ENCODE results near the gene PBX1. TPM values are rescaled to one million over a fixed set of nuclear protein-coding genes. Genes with fewer than 3 reads are reported as not detected.
A peak's percentile ranks its signal among the peaks of the same experiment; 100 is the strongest.

Gene PBX1
- total RNA-seq, 1 experiment from 2014 or later, result 84.8 TPM

DNA sequence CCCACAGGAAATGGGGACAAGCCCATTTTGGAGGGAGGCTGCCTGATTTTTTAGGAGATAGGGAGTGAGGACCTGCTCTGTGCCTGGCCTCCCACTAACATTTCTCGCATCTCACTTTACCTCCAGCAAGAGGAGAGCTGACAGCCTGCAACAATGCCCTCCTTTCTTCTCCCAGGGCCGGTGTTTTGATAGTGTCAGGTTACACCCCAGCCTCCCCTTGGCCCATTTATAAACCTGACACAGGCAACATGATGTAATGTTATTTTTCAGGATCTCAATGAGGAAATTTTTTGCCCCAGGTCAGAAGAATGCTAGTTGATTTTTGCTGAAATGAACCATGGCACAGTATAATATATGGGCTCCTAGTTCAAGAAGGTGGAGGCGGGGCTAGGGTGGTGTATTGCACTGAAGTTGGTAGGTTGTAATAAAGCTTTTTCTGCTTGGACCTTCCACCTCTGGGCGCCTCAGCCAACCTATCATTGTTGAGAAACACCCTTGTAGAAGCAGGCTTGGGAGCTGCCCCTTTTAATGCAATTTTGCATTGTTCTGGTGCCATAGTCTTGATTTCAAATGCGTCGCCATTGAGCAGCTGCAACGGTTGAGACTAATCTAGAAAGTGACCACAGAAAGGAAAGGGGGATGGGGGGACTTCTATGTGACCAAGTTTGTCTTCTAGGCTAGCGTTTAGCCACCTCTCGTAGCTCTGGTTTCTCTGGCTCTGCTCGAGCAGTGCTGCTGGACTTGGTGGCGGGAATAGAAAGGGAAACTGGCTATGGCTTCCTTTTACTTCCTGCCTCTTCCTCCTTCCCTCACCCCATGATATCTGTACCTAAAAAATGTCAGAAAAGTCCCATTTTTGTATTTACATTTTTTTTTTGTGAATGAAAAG, 53.0 kb downstream of the PBX1 start:
- DNase-seq (ENCODE audit: extremely low read depth, low read depth), result peak; percentile 77

DNA sequence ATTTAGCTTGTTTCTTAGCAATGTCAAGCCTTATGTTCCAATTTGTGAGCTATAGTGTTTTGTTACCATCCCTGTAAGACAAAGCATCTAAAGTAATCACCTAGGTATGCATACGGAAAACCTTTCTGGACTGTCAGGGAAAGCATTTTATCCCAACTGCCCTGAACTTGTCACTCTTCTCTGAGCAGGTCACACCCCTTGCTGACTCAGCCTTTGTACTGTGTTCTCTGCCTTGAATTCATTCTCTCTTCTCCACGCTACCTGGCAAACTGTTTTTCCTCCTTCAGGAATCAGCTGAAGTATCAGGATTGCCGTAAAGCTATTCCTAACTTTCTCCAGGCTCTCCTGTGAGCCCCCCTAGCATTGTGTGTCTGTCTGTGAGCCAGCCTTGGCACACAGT, 54.2 kb downstream of the PBX1 start:
- DNase-seq (ENCODE audit: extremely low read depth, low read depth), result no peak

DNA sequence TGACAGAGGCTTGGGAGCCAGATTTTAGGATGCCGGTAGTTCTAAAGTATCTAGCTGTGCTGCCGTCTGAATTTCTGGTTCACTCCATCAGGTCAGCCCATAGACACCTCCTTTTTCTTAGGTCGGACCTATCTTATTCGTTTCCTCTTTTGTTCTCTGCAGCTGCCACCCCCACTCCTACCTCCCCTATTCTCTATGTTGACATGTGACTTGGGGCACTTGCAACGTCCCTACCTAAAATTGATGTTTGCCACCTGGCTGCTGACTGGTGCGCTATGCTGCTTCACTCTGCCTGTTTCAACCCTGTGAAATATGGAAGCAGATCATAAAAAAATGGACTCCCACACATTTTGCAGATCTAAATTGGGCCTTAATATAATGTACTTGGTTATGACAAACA, 55.3 kb downstream of the PBX1 start:
- no peak for DNase-seq (ENCODE audit: extremely low read depth, low read depth)

DNA sequence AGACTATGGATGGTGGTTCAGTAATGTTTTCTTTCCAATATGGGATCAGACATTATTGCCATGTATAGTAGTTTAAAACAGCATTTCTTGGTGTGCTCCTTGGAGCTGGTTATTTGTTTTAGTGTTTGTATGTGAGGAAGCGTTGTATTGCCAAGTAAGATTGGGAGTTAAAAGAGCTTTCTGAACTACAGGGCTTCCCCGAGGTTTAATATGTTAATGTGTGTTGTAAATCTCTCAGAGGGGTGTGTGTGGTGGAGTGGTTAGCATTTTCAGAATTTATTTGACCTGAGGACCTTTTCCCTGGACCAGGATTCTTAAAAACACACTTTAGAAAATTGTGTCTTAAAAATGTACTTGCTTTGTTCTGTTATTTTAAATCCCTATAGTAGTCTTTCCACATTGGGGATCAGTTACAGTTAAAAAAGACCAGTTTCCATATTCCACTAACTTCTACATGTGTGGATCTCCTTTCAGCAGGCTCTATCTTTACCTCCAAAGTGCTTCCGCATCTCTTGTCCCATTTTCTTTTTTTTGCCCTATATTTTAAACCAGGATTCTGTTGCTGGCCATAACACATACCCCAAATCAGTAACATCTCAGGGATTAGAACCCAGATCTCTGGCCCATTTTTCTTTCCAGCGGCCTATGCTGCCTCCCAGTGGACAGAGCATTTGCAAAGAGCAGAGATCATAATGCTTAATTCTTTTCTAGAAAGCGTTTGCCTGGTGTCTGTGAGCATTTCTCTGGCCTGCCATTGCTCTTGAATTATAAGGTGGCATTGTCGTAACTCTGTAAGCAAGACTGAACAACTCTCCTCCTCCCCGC, 58.6 kb downstream of the PBX1 start:
- peak; percentile 44 for DNase-seq (ENCODE audit: extremely low read depth, low read depth)

DNA sequence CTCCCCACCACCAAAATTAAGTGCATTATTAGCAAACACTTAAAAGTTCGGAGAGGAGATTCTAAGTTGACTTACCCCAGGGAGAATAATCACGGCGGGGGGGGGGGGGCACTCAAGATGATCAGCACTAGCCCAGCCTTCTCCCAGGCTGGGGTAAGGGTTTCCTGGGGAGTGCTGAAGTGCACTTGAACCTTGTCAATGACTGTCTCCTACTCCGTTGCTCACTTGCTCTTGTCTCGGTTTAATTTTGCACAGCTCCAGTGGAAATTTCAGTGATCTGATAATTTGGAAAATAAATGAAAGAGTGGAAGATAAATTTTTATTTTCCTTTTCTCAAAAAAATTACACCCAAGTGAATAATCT, 59.2 kb downstream of the PBX1 start:
- DNase-seq (ENCODE audit: extremely low read depth, low read depth), result no peak

DNA sequence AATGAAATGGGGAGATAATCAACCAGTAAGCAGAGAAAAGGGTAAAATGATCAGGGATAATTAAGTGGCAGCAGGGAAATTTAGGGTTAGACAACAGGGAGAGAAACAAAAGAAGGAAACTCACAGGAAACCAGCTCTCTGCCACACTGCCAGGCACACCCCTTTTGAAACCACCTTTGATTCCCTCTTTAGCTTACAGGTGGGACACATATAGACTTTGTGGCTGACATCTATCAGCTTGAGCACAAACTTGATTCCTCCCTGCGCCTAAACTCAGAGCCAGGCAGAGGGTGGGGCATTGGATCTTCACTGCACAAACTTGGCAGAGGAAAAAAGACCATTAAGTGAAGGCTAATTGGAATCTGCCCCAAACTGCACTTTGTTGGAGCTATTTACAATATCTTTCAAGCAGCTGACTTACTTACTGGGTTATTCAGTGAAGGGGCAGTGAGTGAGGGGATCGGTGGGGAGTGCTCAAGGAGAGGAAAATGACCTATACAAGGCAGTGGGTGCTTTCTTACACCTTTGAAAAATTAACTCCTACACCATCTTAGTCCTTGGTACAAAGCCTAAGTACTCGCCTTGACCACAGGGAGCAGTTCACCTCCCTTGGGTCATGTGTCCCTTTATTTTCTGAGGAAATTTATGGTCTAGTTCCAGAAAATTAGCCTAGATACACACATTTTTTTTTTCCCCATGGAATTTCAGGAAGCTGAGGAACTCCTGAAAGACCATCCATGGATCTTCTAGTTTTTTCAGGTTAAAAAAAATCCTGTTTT, 60.2 kb downstream of the PBX1 start:
- DNase-seq (ENCODE audit: extremely low read depth, low read depth), result no peak

GRCh38 chr1:164622068-164622845, 63.3 kb downstream of the PBX1 start:
- no peak for DNase-seq (ENCODE audit: extremely low read depth, low read depth)

DNA sequence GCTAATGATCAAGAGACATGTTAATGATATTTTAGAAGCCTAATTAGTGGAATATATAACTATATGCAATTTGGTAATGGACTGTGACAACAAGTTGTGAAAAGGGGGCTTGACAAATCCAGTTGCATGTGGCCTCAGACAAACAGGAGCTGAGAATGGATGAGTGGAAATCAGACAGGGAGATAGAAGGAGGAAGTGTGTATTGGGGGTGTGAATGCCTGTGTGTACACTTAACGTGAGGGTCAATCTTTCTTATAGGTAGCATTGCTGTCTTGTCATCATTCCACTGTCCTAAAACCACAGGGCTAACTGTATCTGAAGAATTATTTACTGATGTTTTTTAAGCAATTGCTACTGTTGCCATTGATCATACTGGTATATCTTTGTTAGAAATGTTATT, 64.8 kb downstream of the PBX1 start:
- DNase-seq (ENCODE audit: extremely low read depth, low read depth), result no peak

- DNase-seq (ENCODE audit: extremely low read depth, low read depth), result no peak
Observed at GRCh38 chr1:164624400-164624799, 65.4 kb downstream of the PBX1 start.

DNA sequence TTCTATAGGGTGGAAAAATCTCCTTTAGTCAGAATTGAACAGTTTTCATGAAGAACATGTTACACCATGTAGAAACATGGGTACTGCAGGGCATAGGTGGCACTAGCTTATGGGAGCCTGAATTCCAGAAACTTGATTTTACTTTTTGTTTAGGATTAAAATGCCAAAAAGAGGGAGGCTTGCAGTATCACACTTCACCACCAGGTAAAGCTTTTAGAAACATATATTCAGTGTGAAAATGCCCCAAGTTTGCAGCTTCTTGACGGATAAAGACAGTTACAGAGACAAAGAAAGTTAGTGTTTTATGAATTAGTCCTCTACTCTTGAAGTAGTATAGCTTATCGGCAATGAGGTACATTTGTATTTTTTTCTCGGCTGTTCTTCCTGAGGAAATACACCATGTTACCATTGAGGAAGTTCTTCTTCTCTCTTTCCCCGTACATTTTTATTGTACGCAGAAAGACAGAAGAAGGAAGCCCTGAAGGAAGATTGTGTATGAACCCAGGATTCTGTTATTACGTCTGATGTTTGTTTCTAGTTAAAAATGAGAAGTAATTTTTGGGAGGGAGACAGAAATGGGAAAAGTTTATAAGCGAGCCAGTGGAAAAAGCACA, 66.1 kb downstream of the PBX1 start:
- no peak for DNase-seq (ENCODE audit: extremely low read depth, low read depth)

DNA sequence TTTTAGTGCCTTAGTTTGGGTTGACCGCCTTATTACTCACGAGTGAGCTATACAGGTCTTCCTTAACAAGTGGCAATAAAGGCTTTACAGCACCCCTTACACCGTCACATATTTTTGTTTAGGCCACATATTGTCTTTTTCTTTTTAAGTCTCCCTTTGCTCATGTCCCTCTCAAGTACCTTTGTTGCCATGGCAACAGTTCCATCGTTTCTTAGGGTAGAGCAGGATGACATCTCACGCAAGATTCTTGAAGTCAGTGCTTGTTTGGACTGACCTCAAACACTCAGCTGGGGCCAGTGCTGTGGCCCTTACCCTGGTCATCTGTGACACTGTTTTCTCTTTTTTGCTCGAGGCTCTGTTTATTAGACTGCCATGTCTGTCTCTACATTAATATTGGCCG, 69.8 kb downstream of the PBX1 start:
- DNase-seq (ENCODE audit: extremely low read depth, low read depth), result no peak

- no peak for DNase-seq (ENCODE audit: extremely low read depth, low read depth)
Observed at GRCh38 chr1:164629971-164630370, 71.0 kb downstream of the PBX1 start.

DNA sequence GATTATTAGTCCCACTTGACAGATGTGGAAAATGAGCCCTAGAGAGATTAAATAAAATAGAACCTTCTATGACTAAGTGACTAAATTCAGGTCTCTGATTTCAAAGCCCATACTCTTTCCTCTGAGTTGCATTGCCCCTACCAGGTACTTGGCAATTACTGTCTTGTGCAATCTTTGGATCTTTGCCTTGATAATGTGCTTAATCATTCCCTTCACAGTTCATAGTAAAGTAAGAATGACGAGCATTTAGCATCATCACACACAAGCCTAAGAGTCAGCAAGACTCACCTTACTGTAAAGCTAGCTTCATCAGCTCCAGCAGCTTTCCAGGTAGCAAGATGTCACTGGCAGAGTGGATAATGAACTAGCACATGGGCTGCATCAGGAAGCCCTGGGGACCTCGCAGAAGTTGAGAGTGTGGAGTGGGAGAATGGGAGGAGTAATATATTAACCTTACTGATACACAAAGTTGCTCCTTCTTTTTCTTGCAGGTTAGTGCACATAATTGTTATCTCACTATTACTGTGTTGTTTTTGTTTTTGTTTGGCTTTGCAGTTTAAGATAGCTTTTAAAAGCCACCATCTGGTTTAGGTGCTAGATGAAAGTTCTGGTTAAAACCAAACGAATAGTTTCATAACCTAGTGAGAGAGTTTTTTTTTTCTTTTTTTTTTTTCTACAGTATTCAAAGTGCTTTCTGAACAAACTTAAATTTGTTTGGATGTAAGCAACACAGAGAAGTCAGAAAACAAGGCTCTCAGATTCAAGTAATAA, 71.8 kb downstream of the PBX1 start:
- DNase-seq (ENCODE audit: extremely low read depth, low read depth), result peak; percentile 93

DNA sequence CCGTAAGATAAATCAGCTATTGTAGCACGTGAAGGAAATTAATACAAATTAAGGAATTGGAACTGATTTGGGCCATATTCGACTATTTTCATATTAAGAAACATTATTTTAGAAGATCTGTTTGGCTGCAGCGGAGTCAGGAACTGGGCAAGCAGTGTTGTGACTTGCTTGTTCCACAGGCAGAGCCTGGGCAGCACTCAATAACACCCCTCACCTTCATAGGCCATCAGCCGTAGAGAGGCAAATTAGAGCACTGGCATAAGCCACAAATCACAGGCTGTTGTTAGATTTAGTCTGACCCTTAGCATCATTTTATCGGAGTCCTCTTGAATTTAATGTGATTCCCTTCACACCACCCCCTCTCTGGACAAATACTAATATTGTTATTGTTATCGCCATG, 72.8 kb downstream of the PBX1 start:
- no peak for DNase-seq (ENCODE audit: extremely low read depth, low read depth)

GRCh38 chr1:164633997-164634396, 75.0 kb downstream of the PBX1 start:
- DNase-seq (ENCODE audit: extremely low read depth, low read depth), result no peak

DNA sequence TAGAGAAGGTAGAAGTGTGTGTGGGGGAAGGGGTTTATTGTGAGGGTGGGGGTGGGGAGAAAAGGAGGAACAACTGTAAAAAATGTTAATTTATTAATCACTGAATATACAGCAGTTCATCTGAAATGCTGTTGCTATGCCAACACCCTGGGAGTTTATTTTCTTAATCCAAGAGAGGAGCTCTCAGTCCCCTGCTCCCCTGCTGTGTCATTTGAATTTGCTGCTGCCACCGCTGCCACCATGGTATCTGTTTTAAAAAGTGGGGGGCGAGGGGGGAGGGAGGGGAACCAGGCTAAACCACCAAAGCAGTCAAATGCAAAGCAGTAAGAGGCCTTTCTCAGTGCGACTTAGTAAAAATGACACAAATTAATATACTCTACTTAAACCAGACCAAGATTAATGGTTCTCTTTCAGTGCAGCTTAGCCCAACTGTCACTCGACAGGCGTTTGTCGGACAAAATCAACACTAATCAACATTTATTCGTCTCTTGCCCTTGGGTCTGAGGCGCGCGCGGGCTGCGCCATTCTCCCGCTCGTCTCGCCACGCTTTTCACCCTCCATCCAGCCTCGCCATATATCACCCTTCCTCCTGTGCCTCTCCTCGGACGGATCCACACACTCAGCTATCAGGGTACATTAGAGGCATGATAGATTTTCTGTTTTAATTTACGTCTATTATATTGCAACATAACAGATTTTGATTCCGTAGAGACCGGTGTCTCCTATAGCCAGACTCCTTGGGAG, 76.2 kb downstream of the PBX1 start:
- no peak for DNase-seq (ENCODE audit: extremely low read depth, low read depth)

DNA sequence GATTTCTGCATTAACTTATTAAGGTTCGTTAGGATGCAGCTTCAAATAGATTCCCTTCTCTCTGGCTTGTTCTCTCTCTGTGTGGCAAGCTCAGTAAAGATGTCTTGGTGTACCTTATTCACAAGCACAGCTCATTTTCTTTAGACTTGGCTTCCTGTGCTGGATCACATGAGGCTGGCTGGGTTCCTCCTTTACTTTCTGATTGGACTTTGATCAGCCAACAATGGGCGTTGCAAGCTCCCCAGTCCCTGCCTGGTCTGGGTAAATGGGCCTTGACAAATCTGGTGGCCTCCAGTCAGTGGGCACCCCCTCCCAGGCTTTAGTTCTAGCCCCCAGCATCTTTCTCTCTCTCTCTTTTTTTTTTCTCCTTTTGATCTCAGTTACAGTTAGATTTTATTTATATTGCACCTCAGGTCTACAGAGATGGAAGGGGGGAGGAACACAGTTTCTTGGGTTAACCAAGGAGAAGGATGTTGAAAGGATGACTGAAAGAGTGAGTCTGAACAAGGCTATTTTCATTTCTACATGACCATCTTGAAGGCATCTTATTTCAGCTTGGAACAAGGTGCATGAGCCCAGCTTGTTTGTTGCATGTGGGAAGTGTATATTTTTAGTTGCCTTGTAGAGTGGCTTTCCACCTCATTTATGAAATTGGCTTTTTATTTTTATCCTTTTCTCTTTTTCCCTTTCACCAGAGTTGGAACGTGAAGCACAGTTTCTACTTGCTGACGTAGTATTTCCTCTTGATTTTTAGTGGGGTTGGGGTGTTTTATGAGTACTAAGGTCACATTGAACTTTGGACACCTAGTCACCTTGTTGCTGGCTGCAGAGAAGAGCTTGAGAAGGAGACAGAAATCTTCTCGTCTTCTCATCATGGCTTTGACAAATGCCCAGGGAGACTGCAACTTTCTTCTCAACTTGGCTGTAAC, 77.1 kb downstream of the PBX1 start:
- no peak for DNase-seq (ENCODE audit: extremely low read depth, low read depth)

Measured in NCI-H460 (cell line).